ENCODE measurements around the gene MTCH2. TPM values are rescaled to one million over a fixed set of nuclear protein-coding genes. Genes with fewer than 3 reads are reported as not detected.
"Not testable (repeated sequence)": the region's sequence is repeated elsewhere in the genome, so short reads cannot be mapped to it uniquely, and the experiment has no call there.

The MTCH2 gene
- total and polyA plus RNA-seq, 7 donors = 75.2 to 152 (median 107) TPM

DNA sequence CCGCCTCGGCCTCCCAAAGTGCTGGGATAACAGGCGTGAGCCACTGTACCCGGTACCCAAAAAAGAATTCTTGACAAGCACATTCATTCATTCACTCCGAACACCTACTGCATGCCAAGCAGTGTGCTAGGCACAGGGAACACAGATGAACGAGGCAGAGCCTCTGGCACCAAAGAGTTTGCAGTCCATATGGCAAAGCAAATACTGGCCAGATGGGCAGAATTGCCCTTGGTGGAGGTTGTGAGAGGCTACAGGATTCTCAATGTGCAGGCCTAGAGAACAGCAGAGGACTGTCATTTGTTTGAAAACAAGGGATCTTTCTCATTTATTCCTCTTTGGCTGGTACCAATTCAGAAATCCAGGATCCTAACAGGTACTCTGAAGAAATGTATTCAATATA, 27.5 kb upstream of the MTCH2 start:
- TF ChIP-seq, protein P1, sequence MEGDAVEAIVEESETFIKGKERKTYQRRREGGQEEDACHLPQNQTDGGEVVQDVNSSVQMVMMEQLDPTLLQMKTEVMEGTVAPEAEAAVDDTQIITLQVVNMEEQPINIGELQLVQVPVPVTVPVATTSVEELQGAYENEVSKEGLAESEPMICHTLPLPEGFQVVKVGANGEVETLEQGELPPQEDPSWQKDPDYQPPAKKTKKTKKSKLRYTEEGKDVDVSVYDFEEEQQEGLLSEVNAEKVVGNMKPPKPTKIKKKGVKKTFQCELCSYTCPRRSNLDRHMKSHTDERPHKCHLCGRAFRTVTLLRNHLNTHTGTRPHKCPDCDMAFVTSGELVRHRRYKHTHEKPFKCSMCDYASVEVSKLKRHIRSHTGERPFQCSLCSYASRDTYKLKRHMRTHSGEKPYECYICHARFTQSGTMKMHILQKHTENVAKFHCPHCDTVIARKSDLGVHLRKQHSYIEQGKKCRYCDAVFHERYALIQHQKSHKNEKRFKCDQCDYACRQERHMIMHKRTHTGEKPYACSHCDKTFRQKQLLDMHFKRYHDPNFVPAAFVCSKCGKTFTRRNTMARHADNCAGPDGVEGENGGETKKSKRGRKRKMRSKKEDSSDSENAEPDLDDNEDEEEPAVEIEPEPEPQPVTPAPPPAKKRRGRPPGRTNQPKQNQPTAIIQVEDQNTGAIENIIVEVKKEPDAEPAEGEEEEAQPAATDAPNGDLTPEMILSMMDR (IDR thresholded peaks at IDR 0.05) = no peak
- DNase-seq = no peak
- WGBS, 3 donors = 91 to 94% (median 93%) methylated on average over 6 of the region's 6 CpGs
- Histone ChIP-seq H3K9me3 (no peaks in the 10 kb centered on the region), H3K4me1 (no peaks in the 10 kb centered on the region), H3K36me3 (ENCODE audit: insufficient read depth in 1 of 2, low read depth in 1 of 2) (no peaks in the 10 kb centered on the region), H3K27me3 (ENCODE audit: insufficient read depth in 3 of 3, low read length in 2 of 3) (no peaks in the 10 kb centered on the region), H3K4me3 (no peak overlapping the region), H3K27ac (no peak overlapping the region)
- no peak for ATAC-seq
- intact Hi-C loops (cut with DNase I) = no loop called here

DNA sequence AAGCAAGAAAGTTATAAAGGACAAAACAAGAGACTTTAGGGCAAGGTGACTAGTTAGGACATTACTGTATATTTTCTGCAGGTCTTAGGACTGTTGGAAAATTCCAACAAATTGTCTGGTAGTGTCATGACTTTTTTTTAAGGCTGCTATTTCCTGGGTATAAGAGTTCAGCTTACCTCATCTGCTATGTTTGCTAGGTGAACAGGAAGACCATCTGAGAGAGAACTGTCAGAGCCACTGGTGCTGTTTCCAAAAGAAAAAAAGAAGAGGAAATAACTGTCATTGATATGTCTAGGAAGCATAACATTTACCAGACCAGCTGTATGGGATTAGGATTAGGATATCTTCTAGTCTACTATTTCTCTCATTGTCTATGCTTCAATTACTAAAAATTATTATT, 26.3 kb upstream of the MTCH2 start:
- Histone ChIP-seq H3K9me3 (no peaks in the 10 kb centered on the region), H3K4me1 (no peaks in the 10 kb centered on the region), H3K27me3 (ENCODE audit: insufficient read depth in 3 of 3, low read length in 2 of 3) (no peaks in the 10 kb centered on the region), H3K4me3 (no peak overlapping the region), H3K36me3 (ENCODE audit: insufficient read depth in 1 of 2, low read depth in 1 of 2) (no peaks in the 10 kb centered on the region), H3K27ac (no peak overlapping the region)
- ATAC-seq (no peak), DNase-seq (no peak)
- intact Hi-C loops (cut with DNase I) = no loop called here
- TF ChIP-seq, protein P1 (IDR thresholded peaks at IDR 0.05) = no peak

- Histone ChIP-seq H3K4me1 (no peaks in the 10 kb centered on the region), H3K27ac (no peak overlapping the region), H3K4me3 (no peak overlapping the region), H3K27me3 (ENCODE audit: insufficient read depth in 3 of 3, low read length in 2 of 3) (no peaks in the 10 kb centered on the region), H3K9me3 (no peaks in the 10 kb centered on the region), H3K36me3 (ENCODE audit: insufficient read depth in 1 of 2, low read depth in 1 of 2) (no peaks in the 10 kb centered on the region)
- intact Hi-C loops (cut with DNase I) = no loop called here
- no peak for ATAC-seq
- DNase-seq = no peak
- WGBS, 3 donors = 86 to 91% (median 86%) methylated on average over 2 of the region's 2 CpGs
- TF ChIP-seq, protein P1 (IDR thresholded peaks at IDR 0.05) = no peak
Observed at GRCh38 chr11:47667555-47667954, 25.2 kb upstream of the MTCH2 start.

DNA sequence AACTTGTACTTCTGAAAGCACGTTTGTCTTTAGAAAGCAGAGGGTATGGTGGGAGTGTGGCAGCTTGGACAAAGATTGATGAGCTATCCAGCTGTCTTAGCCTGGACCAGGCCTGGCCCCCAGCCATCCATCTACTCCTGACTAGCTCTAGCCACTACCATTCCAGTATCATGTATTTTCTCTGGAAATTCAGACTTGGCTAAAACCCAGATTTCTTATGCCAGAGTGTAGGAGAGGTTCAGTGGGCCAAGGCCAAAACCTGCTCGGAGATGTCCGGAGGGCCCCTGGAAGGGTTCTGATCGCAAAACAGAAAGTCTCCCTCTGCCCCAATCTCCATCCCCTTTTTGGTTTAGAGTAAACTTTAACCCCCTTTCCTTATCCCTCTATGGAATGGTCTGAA, 24.8 kb upstream of the MTCH2 start:
- Histone ChIP-seq H3K27me3 (ENCODE audit: insufficient read depth in 3 of 3, low read length in 2 of 3) (no peaks in the 10 kb centered on the region), H3K9me3 (no peaks in the 10 kb centered on the region), H3K27ac (no peak overlapping the region), H3K4me3 (no peak overlapping the region), H3K36me3 (ENCODE audit: insufficient read depth in 1 of 2, low read depth in 1 of 2) (no peaks in the 10 kb centered on the region), H3K4me1 (no peaks in the 10 kb centered on the region)
- WGBS, 3 donors = 43 to 61% (median 56%) methylated on average over 4 of the region's 4 CpGs
- TF ChIP-seq, protein P1 (IDR thresholded peaks at IDR 0.05) = no peak
- ATAC-seq (no peak), DNase-seq (no peak)
- intact Hi-C loops (cut with DNase I) = no loop called here

DNA sequence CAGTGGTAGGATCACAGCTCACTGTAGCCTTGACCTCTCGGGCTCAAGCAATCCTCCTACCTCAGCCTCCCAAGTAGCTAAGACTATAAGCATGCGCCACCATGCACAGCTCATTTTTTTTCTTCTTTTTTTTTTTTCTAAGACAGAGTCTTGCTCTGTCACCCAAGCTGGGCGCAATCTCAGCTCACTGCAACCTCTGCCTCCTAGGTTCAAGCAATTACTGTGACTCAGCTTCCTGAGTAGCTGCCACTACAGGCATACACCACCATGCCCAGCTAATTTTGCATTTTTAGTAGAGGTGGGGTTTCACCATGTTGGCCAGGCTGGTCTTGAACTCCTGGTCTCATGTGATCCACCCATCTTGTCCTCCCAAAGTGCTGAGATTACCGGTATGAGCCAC, 22.6 kb upstream of the MTCH2 start:
- H3K4me3 ChIP-seq; H3K9me3 ChIP-seq; intact Hi-C loops (cut with DNase I); DNase-seq; ATAC-seq; H3K27me3 ChIP-seq (ENCODE audit: insufficient read depth in 3 of 3, low read length in 2 of 3); H3K36me3 ChIP-seq (ENCODE audit: insufficient read depth in 1 of 2, low read depth in 1 of 2); H3K27ac ChIP-seq; H3K4me1 ChIP-seq: not testable (repeated sequence)
- 96 to 98% (median 96%) methylated on average over 4 of the region's 4 CpGs for WGBS, 3 donors
